Breast epithelium (tissue), 4 donors: ENCODE results near the gene OXSR1. TPM values are rescaled to one million over a fixed set of nuclear protein-coding genes. Genes with fewer than 3 reads are reported as not detected.

Experiments used
- DNase-seq, 2 donors: peaks; one replicate each; pipeline ENCODE4 v3.0.0-alpha.2; 2019; ENCODE audit warnings: low spot score in 2 of 2
- H3K27ac ChIP-seq, 2 donors: fragments of 200-600 bp; sonication (generic) in 1 of 2; one replicate each; pipeline ENCODE4 v1.5.1; 2016 to 2019; ENCODE audit warnings: mild to moderate bottlenecking in 1 of 2
- H3K27me3 ChIP-seq, 2 donors: fragments of 200-600 bp; sonication (generic) in 1 of 2; one replicate each; pipeline versions ENCODE4 v1.5.1 to v1.6.0; 2017 to 2019; ENCODE audit warnings: control low read depth in 1 of 2, mild to moderate bottlenecking in 1 of 2
- H3K36me3 ChIP-seq: fragments of 200-600 bp; one replicate; pipeline ENCODE4 v1.5.1; 2019
- H3K4me1 ChIP-seq, 2 donors: fragments of 200-600 bp; sonication (generic); one replicate each; pipeline ENCODE4 v1.5.1; 2016 to 2019; ENCODE audit warnings: control low read depth in 1 of 2
- H3K4me3 ChIP-seq, 3 donors: fragments of 200-600 bp; sonication (generic); 1 replicate in 2 of 3; 2 replicates in 1 of 3; pipeline ENCODE4 v1.5.1; 2016 to 2019; ENCODE audit warnings: mild to moderate bottlenecking in 3 of 3, moderate library complexity in 2 of 3
- H3K9me3 ChIP-seq, 2 donors: fragments of 200-600 bp; sonication (generic) in 1 of 2; one replicate each; pipeline ENCODE4 v1.5.1; 2016 to 2019; ENCODE audit warnings: control low read depth in 1 of 2
- CTCF ChIP-seq, 3 donors: fragments of 450-650 bp; IDR thresholded peaks; one replicate each; pipeline ENCODE4 v1.5.1; 2016 to 2017; ENCODE audit warnings: antibody characterized with exemption in 3 of 3, mild to moderate bottlenecking in 3 of 3, moderate library complexity in 3 of 3
- POLR2A ChIP-seq: fragments of 450-650 bp; IDR thresholded peaks from one replicate; pipeline ENCODE4 v1.6.1; 2016; ENCODE audit warnings: antibody characterized with exemption, mild to moderate bottlenecking, moderate library complexity
- POLR2AphosphoS5 ChIP-seq, 3 donors: sonication (generic); formaldehyde crosslinking; IDR thresholded peaks; one replicate each; pipeline ENCODE4 v1.6.1; 2017; ENCODE audit warnings: antibody characterized with exemption in 3 of 3
- intact Hi-C: fragments of 100-400 bp; cut with DNase I; formaldehyde crosslinking; loops from one replicate; pipeline ENCODE4 v1.15.1; 2023; ENCODE audit warnings: low total_unique reads
- total RNA-seq, 3 donors: library from RNA; depleted of rRNA; stranded (reverse); fragments of >200 nt; gene quantifications; one replicate each; pipeline ENCODE4 v1.1.0, GENCODE V29; 2016

Gene OXSR1
- total RNA-seq, 3 donors from 2014 or later = 29.0 to 41.6 (median 33.1) TPM

DNA sequence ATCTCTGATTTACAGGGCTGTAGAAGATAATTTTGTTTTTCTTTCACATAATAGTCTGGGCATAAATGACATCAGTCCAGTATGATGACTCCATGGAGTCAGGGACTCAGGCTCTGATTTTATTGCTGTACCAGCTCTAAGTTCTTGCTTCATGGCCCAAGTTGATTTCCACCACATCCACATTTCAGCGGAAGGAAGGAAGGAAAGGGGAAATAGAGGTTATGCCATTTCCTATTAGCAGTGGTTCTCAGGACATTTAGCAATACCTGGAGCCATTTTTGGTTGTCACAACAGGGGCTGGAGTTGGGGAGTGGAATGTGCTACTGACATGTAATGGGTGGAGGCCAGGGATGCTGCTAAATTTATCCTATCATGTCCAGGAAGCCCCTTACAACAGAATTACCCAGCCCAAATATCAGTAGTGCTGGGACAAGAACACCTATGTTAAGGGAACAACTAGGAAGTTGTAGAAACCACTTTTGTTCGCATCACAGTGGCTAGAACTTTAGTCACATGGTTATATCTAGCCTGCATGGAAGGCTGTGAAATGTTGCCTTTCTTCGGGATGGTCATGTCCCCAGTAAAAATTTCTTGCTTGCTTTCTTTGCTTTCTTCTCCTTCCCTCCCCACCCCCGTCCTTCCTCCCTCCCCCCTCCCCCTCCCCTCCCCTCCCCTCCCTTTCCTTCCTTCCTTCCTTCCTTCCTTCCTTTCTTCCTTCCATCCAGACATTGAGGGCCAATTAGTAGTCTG is 42.1 kb downstream of the OXSR1 start:
- no peak for DNase-seq
- no peak overlapping the region for H3K4me3 ChIP-seq
- H3K27ac ChIP-seq = no peak overlapping the region
- TF ChIP-seq CTCF (IDR thresholded peaks at IDR 0.05) = no peak
- TF ChIP-seq POLR2A = no peak
- no peak for TF ChIP-seq POLR2AphosphoS5 (IDR thresholded peaks at IDR 0.05)
- no peaks in the 10 kb centered on the region for H3K4me1 ChIP-seq
- H3K27me3 ChIP-seq = no peaks in the 10 kb centered on the region
- no peaks in the 10 kb centered on the region for H3K9me3 ChIP-seq
- intact Hi-C loops = no loop called here
- H3K36me3 ChIP-seq = no peaks in the 10 kb centered on the region

- intact Hi-C loops = no loop called here
- no peak for DNase-seq
- Histone ChIP-seq H3K27ac (no peak overlapping the region), H3K36me3 (no peaks in the 10 kb centered on the region), H3K4me3 (no peak overlapping the region), H3K9me3 (no peaks in the 10 kb centered on the region), H3K4me1 (no peaks in the 10 kb centered on the region), H3K27me3 (no peaks in the 10 kb centered on the region)
- no peak for TF ChIP-seq POLR2AphosphoS5 (IDR thresholded peaks at IDR 0.05)
- TF ChIP-seq POLR2A = no peak
- no peak for TF ChIP-seq CTCF (IDR thresholded peaks at IDR 0.05)
Observed at GRCh38 chr3:38210141-38210757, 44.9 kb downstream of the OXSR1 start.

DNA sequence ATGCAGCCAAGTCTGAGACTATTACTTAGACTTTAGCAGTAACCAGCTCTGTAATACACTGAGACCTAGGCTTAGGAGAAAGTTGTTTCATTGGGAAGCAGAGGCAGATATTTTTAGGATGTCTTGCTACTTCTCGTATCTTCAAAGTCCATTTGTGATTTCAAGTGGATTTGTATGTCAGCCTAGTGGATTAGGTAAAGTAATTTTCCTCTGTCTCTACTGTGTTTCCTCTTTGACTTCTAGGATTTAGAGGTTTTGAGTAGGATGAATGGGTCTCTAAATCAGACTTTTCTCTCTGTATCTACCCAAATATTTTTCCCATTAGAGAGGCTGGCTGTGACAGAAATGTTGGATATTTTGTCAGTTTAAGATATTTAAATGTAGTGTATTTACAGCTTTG is 46.8 kb downstream of the OXSR1 start:
- no peak for TF ChIP-seq CTCF (IDR thresholded peaks at IDR 0.05)
- TF ChIP-seq POLR2AphosphoS5 (IDR thresholded peaks at IDR 0.05) = no peak
- TF ChIP-seq POLR2A = no peak
- no peak for DNase-seq

GRCh38 chr3:38214560-38214959 is 49.2 kb downstream of the OXSR1 start:
- no peaks in the 10 kb centered on the region for H3K36me3 ChIP-seq
- no peaks in the 10 kb centered on the region for H3K4me1 ChIP-seq
- intact Hi-C loops = no loop called here
- H3K9me3 ChIP-seq = no peaks in the 10 kb centered on the region
- TF ChIP-seq POLR2AphosphoS5 (IDR thresholded peaks at IDR 0.05) (no peak), CTCF (IDR thresholded peaks at IDR 0.05) (no peak), POLR2A (no peak)
- no peak for DNase-seq
- H3K27ac ChIP-seq = no peak overlapping the region
- H3K4me3 ChIP-seq = no peak overlapping the region
- no peaks in the 10 kb centered on the region for H3K27me3 ChIP-seq

More for the DNA sequence above, 46.8 kb downstream of the OXSR1 start:
- Histone ChIP-seq H3K4me3 (no peak overlapping the region), H3K9me3 (no peaks in the 10 kb centered on the region), H3K27ac (no peak overlapping the region), H3K27me3 (no peaks in the 10 kb centered on the region), H3K4me1 (no peaks in the 10 kb centered on the region), H3K36me3 (no peaks in the 10 kb centered on the region)
- intact Hi-C loops = no loop called here

DNA sequence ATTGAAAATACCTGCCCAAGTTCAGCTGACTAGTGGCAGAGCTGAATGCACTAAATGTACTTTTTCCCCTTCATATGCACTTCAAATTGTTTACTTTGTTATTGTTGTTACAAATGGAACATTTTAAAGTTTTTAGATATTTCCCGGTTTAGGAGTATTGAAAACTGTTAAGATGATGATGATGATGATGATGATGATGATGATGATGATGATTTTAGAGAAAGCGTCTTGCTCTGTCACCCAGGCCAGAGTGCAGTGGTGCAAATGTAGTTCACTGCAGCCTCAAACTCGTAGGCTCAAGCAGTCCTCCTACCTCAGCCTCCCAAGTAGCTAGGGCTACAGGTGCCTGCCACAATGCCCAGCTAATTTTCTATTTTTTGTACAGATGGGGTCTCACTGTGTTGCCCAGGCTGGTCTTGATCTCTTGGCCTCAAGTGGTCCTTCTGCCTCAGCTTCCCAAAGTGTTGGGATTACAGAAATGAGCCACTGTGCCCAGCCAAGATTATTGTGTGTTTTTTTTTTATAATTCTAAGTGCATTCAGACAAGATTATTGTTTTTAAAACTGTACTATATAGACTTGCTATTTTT is 54.4 kb downstream of the OXSR1 start:
- DNase-seq = no peak
- Histone ChIP-seq H3K36me3 (no peaks in the 10 kb centered on the region), H3K4me3 (no peak overlapping the region), H3K27me3 (no peaks in the 10 kb centered on the region), H3K4me1 (no peaks in the 10 kb centered on the region), H3K27ac (no peak overlapping the region), H3K9me3 (no peaks in the 10 kb centered on the region)
- TF ChIP-seq POLR2AphosphoS5 (IDR thresholded peaks at IDR 0.05) (no peak), CTCF (IDR thresholded peaks at IDR 0.05) (no peak), POLR2A (no peak)
- intact Hi-C loops = no loop called here
